Stimulated activated naive CD8-positive, alpha-beta T cell treated with anti-CD3 and anti-CD28 coated beads, Interleukin-15, amount 100 ng/mL, for 72 hours (primary cell): ENCODE measurements around the gene TOX2.

ENCODE experiments used
- ATAC-seq: fragments of 150-1000 bp; cut with Tn5 transposase; 2 replicates; pipeline ENCODE4 v1.10.0; 2021; ENCODE audit warnings: mild to moderate bottlenecking, moderate library complexity
- DNase-seq, 2 donors: peaks; one replicate each; pipeline ENCODE4 v3.0.0; 2021 to 2022
- H3K27ac Mint-ChIP-seq, 2 donors: one replicate each; pipeline ENCODE4 v1.8.0; 2022; ENCODE audit warnings: mild to moderate bottlenecking in 2 of 2, mixed read lengths in 2 of 2, moderate library complexity in 2 of 2
- H3K27me3 Mint-ChIP-seq: one replicate; pipeline ENCODE4 v1.8.0; 2022; ENCODE audit warnings: mixed read lengths
- H3K4me1 Mint-ChIP-seq: one replicate; pipeline ENCODE4 v1.8.0; 2022; ENCODE audit warnings: mild to moderate bottlenecking, mixed read lengths
- H3K4me3 Mint-ChIP-seq, 2 donors: one replicate each; pipeline ENCODE4 v1.8.0; 2022; ENCODE audit warnings: mild to moderate bottlenecking in 2 of 2, mixed read lengths in 2 of 2, moderate library complexity in 1 of 2
- H3K9me3 Mint-ChIP-seq, 2 donors: one replicate each; pipeline ENCODE4 v1.8.0; 2022; ENCODE audit warnings: mixed read lengths in 2 of 2

The TOX2 gene

GRCh38 chr20:44015733-44016103 lies 101.1 kb downstream of the TOX2 start:
- Mint-ChIP-seq H3K4me1 (peaks cover 43% of the 10 kb centered on the region), H3K4me3 (no peak overlapping the region), H3K27ac (no peak overlapping the region), H3K27me3 (peaks cover 39% of the 10 kb centered on the region), H3K9me3 (no peaks in the 10 kb centered on the region)
- DNase-seq: no peak
- no peak for ATAC-seq

- Mint-ChIP-seq H3K4me3 (no peak overlapping the region), H3K27me3 (peaks cover 30% of the 10 kb centered on the region), H3K4me1 (peaks cover 40% of the 10 kb centered on the region), H3K27ac (peak overlapping the region in 1 of 2 donors; percentile 72), H3K9me3 (no peaks in the 10 kb centered on the region)
- DNase-seq (no peak), ATAC-seq (no peak)
Observed at GRCh38 chr20:44016525-44016924, 101.9 kb downstream of the TOX2 start.

GRCh38 chr20:44017211-44017610 lies 102.6 kb downstream of the TOX2 start:
- peaks cover 30% of the 10 kb centered on the region for H3K27me3 Mint-ChIP-seq
- H3K4me1 Mint-ChIP-seq: peaks cover 33% of the 10 kb centered on the region
- no peaks in the 10 kb centered on the region for H3K9me3 Mint-ChIP-seq
- DNase-seq (no peak), ATAC-seq (no peak)
- H3K4me3 Mint-ChIP-seq: no peak overlapping the region
- H3K27ac Mint-ChIP-seq: no peak overlapping the region

GRCh38 chr20:44017905-44018258 lies 103.2 kb downstream of the TOX2 start:
- Mint-ChIP-seq H3K27ac (no peak overlapping the region), H3K27me3 (peaks cover 30% of the 10 kb centered on the region), H3K9me3 (no peaks in the 10 kb centered on the region), H3K4me3 (no peak overlapping the region), H3K4me1 (peaks cover 32% of the 10 kb centered on the region)
- DNase-seq: no peak
- no peak for ATAC-seq

GRCh38 chr20:44018259-44018941 lies 103.7 kb downstream of the TOX2 start:
- ATAC-seq (no peak), DNase-seq (no peak)
- H3K9me3 Mint-ChIP-seq: no peaks in the 10 kb centered on the region
- H3K27ac Mint-ChIP-seq: no peak overlapping the region
- no peak overlapping the region for H3K4me3 Mint-ChIP-seq
- H3K27me3 Mint-ChIP-seq: peaks cover 30% of the 10 kb centered on the region
- H3K4me1 Mint-ChIP-seq: peaks cover 32% of the 10 kb centered on the region

GRCh38 chr20:44018942-44019637 lies 104.4 kb downstream of the TOX2 start:
- peak overlapping the region in 1 of 2 donors; percentile 84 for H3K27ac Mint-ChIP-seq
- no peaks in the 10 kb centered on the region for H3K9me3 Mint-ChIP-seq
- peaks cover 32% of the 10 kb centered on the region for H3K4me1 Mint-ChIP-seq
- no peak for DNase-seq
- H3K4me3 Mint-ChIP-seq: peak overlapping the region; percentile 64 to 77
- ATAC-seq: peak; percentile 23
- H3K27me3 Mint-ChIP-seq: peaks cover 30% of the 10 kb centered on the region

GRCh38 chr20:44019638-44020335 lies 105.1 kb downstream of the TOX2 start:
- Mint-ChIP-seq H3K27me3 (peaks cover 30% of the 10 kb centered on the region), H3K27ac (peak overlapping the region; percentile 51 to 74), H3K4me3 (peak overlapping the region; percentile 64 to 77), H3K9me3 (no peaks in the 10 kb centered on the region), H3K4me1 (peaks cover 32% of the 10 kb centered on the region)
- DNase-seq: peak in 1 of 2 donors; percentile 22
- ATAC-seq: peak; percentile 63

GRCh38 chr20:44020406-44021148 lies 105.9 kb downstream of the TOX2 start:
- no peak for DNase-seq
- H3K27ac Mint-ChIP-seq: no peak overlapping the region
- peaks cover 30% of the 10 kb centered on the region for H3K27me3 Mint-ChIP-seq
- peaks cover 32% of the 10 kb centered on the region for H3K4me1 Mint-ChIP-seq
- no peaks in the 10 kb centered on the region for H3K9me3 Mint-ChIP-seq
- no peak for ATAC-seq
- peak overlapping the region in 1 of 2 donors; percentile 77 for H3K4me3 Mint-ChIP-seq

GRCh38 chr20:44021186-44021585 lies 106.5 kb downstream of the TOX2 start:
- H3K4me3 Mint-ChIP-seq: no peak overlapping the region
- H3K4me1 Mint-ChIP-seq: peaks cover 32% of the 10 kb centered on the region
- peaks cover 30% of the 10 kb centered on the region for H3K27me3 Mint-ChIP-seq
- H3K27ac Mint-ChIP-seq: no peak overlapping the region
- ATAC-seq: no peak
- DNase-seq: no peak
- H3K9me3 Mint-ChIP-seq: no peaks in the 10 kb centered on the region

- Mint-ChIP-seq H3K27ac (peak overlapping the region in 1 of 2 donors; percentile 33), H3K4me3 (no peak overlapping the region), H3K27me3 (peaks cover 23% of the 10 kb centered on the region), H3K9me3 (no peaks in the 10 kb centered on the region), H3K4me1 (peaks cover 32% of the 10 kb centered on the region)
- no peak for ATAC-seq
- no peak for DNase-seq
Observed at GRCh38 chr20:44021900-44022299, 107.2 kb downstream of the TOX2 start.

- no peak for DNase-seq
- Mint-ChIP-seq H3K27me3 (peaks cover 26% of the 10 kb centered on the region), H3K9me3 (no peaks in the 10 kb centered on the region), H3K4me1 (peaks cover 32% of the 10 kb centered on the region), H3K4me3 (no peak overlapping the region), H3K27ac (peak overlapping the region in 1 of 2 donors; percentile 22)
- ATAC-seq: peak; percentile 15
Observed at GRCh38 chr20:44022464-44022863, 107.8 kb downstream of the TOX2 start.

GRCh38 chr20:44023515-44024371 lies 109.1 kb downstream of the TOX2 start:
- DNase-seq (no peak), ATAC-seq (peak; percentile 3)
- peaks cover 32% of the 10 kb centered on the region for H3K4me1 Mint-ChIP-seq
- peaks cover 39% of the 10 kb centered on the region for H3K27me3 Mint-ChIP-seq
- peak overlapping the region in 1 of 2 donors; percentile 67 for H3K27ac Mint-ChIP-seq
- no peak overlapping the region for H3K4me3 Mint-ChIP-seq
- no peaks in the 10 kb centered on the region for H3K9me3 Mint-ChIP-seq

GRCh38 chr20:44024820-44025580 lies 110.3 kb downstream of the TOX2 start:
- Mint-ChIP-seq H3K4me1 (peaks cover 35% of the 10 kb centered on the region), H3K4me3 (no peak overlapping the region), H3K27ac (no peak overlapping the region), H3K27me3 (peaks cover 49% of the 10 kb centered on the region), H3K9me3 (no peaks in the 10 kb centered on the region)
- DNase-seq: no peak
- no peak for ATAC-seq

- peaks cover 37% of the 10 kb centered on the region for H3K4me1 Mint-ChIP-seq
- peaks cover 0 to 3% of the 10 kb centered on the region in 2 donors for H3K9me3 Mint-ChIP-seq
- H3K4me3 Mint-ChIP-seq: no peak overlapping the region
- H3K27me3 Mint-ChIP-seq: peaks cover 56% of the 10 kb centered on the region
- no peak overlapping the region for H3K27ac Mint-ChIP-seq
- ATAC-seq (no peak), DNase-seq (no peak)
Observed at GRCh38 chr20:44025756-44026155, 111.1 kb downstream of the TOX2 start.
